ENCODE data around the gene HPCAL1. TPM values are rescaled to one million over a fixed set of nuclear protein-coding genes. Genes with fewer than 3 reads are reported as not detected.

The HPCAL1 gene
- total and polyA plus RNA-seq, 2 of the 8 experiments (the other 6 are each of a cell fraction or from before 2014, with no cell fraction given), result 5.8 to 8.6 TPM

- WGBS, 2 experiments (ENCODE audit: extremely low coverage in 1 of 2, insufficient coverage in 1 of 2, insufficient read length in 1 of 2, insufficient replicate concordance in 2 of 2, low coverage in 1 of 2, low lambda C conversion rate in 2 of 2, missing lambda C conversion rate in 1 of 2), result 26% methylated on average over 27 of the region's 28 CpGs; no CpG with 5 or more reads in 1 of the 2 experiments
- H2BK12ac ChIP-seq (ENCODE audit: low read depth, low read length), result no peak overlapping the region
- peak overlapping the region; percentile 79 to 94 for H3K4me2 ChIP-seq (ENCODE audit: insufficient read depth in 1 of 2, low read depth in 2 of 2, low read length in 2 of 2)
- peak overlapping the region; percentile 42 to 63 (median 49); a peak in 7 of 8 replicates for H3K4me3 ChIP-seq (ENCODE audit: extremely low read depth in 1 of 4, insufficient read depth in 2 of 4, low read depth in 3 of 4, low read length in 4 of 4)
- no peak overlapping the region for H2BK20ac ChIP-seq (ENCODE audit: low read length)
- H2AK5ac ChIP-seq (ENCODE audit: low read depth, low read length), result no peak overlapping the region
- peak in 1 of 2 experiments; percentile 59 for DNase-seq (ENCODE audit: low read depth in 1 of 2, low spot score in 2 of 2)
- H2BK120ac ChIP-seq (replicated peaks; ENCODE audit: low read depth, low read length), result no peak overlapping the region
- no peak for FAIRE-seq
- H4K91ac ChIP-seq (replicated peaks; ENCODE audit: insufficient read length, low read length), result no peak overlapping the region
- H3K23me2 ChIP-seq (ENCODE audit: low read depth, low read length), result peaks cover 19% of the 10 kb centered on the region
- no peak overlapping the region for H3K14ac ChIP-seq (ENCODE audit: insufficient read length)
- no peak overlapping the region for H4K5ac ChIP-seq (ENCODE audit: insufficient read length, low read depth, low read length)
- H3K27ac ChIP-seq (ENCODE audit: low read depth, low read length), result no peak overlapping the region
- no peaks in the 10 kb centered on the region for H3K79me2 ChIP-seq (ENCODE audit: control insufficient read depth in 1 of 2, insufficient read depth in 2 of 2, low read length in 2 of 2)
- no peaks in the 10 kb centered on the region for H3K36me3 ChIP-seq (ENCODE audit: control insufficient read depth in 2 of 4, insufficient read depth in 4 of 4, low read length in 3 of 4)
- H3K79me1 ChIP-seq (ENCODE audit: low read depth, low read length), result 0 out of 2 replicates have a peak, but pooled peaks cover 3% of the 10 kb centered on the region
- peaks cover 11 to 41% (median 32%) of the 10 kb centered on the region in 4 experiments for H3K27me3 ChIP-seq (replicated peaks in 1 of 4; ENCODE audit: control insufficient read depth in 3 of 4, extremely low read depth in 1 of 4, insufficient read depth in 3 of 4, low read length in 3 of 4)
- H3K9ac ChIP-seq (replicated peaks in 1 of 4; ENCODE audit: extremely low read depth in 1 of 4, low read depth in 3 of 4, low read length in 3 of 4), result no peak overlapping the region; a peak in 1 of 7 replicates
- ChIA-PET POLR2A (ENCODE audit: partially characterized antibody) (interaction anchor here (0.9 to 1.8 kb wide), 3 partner anchors 8 to 101 kb away, joined by 3 to 5 read pairs (median 3); no protein-coding TSS in a partner anchor), CTCF (ENCODE audit: partially characterized antibody) (interaction anchor here (0.7 to 4.8 kb wide), 36 partner anchors 9 to 180 kb away, joined by 3 to 48 read pairs (median 4); no protein-coding TSS in a partner anchor)
- no peak overlapping the region for H4K8ac ChIP-seq (ENCODE audit: extremely low read depth, insufficient read depth, low read length)
- H3K56ac ChIP-seq (replicated peaks; ENCODE audit: insufficient read length, low read depth, low read length), result no peak overlapping the region
- no peak overlapping the region for H2BK15ac ChIP-seq (ENCODE audit: low read length)
- H3K9me3 ChIP-seq (ENCODE audit: insufficient read depth in 2 of 2, low read depth in 1 of 2, low read length in 1 of 2), result no peaks in the 10 kb centered on the region
- H4K20me1 ChIP-seq (replicated peaks in 1 of 2; ENCODE audit: control insufficient read depth in 1 of 2, insufficient read depth in 2 of 2, low read length in 2 of 2), result peaks cover 4 to 8% of the 10 kb centered on the region in 2 experiments
- H2AFZ ChIP-seq (ENCODE audit: low read length), result no peak overlapping the region
- H3K4ac ChIP-seq (replicated peaks; ENCODE audit: insufficient read length, low read depth, low read length), result no peak overlapping the region
- H2BK5ac ChIP-seq (ENCODE audit: low read depth, low read length), result no peak overlapping the region
- H3K23ac ChIP-seq (ENCODE audit: insufficient read length), result no peak overlapping the region
- H3K4me1 ChIP-seq (replicated peaks in 1 of 4; ENCODE audit: control insufficient read depth in 3 of 4, insufficient read depth in 4 of 4, low read length in 3 of 4), result peaks cover 0 to 10% (median 8%) of the 10 kb centered on the region in 4 experiments; a peak in 6 of 7 replicates
- H3K18ac ChIP-seq (ENCODE audit: extremely low read depth, low read length), result no peak overlapping the region
- TF ChIP-seq MAFK (IDR thresholded peaks at IDR 0.05; ENCODE audit: low read depth, low read length) (no peak), MAX (IDR thresholded peaks at IDR 0.05) (no peak), ATF2 (IDR thresholded peaks at IDR 0.05; ENCODE audit: low read length) (no peak), BACH1 (IDR thresholded peaks at IDR 0.05; ENCODE audit: low read length) (no peak), TBP (IDR thresholded peaks at IDR 0.05; ENCODE audit: low read depth, low read length) (no peak), CTCF (IDR thresholded peaks at IDR 0.05; ENCODE audit: control extremely low read depth in 1 of 3, insufficient read depth in 1 of 3, low read depth in 1 of 3, low read length in 3 of 3) (no peak), EZH2 (IDR thresholded peaks at IDR 0.05; ENCODE audit: low read depth, low read length, severe bottlenecking) (no peak)
Observed at GRCh38 chr2:10304458-10305253, 2.0 kb downstream of the HPCAL1 start.
